IMR-90 (cell line): ENCODE data around the gene TSC22D4. TPM values are rescaled to one million over a fixed set of nuclear protein-coding genes. Genes with fewer than 3 reads are reported as not detected.

Experiments
- ATAC-seq: fragments of 200-7000 bp; cut with Tn5 transposase; 2 replicates; pipeline ENCODE4 v1.9.1; 2020; ENCODE audit warnings: low read depth, mild to moderate bottlenecking, moderate library complexity
- BruUV-seq: library from RNA; stranded (reverse); fragments of 400-500 nt; replicated peaks from 2 replicates; lab custom pipeline; 2021; lab: Mats Ljungman, UMichigan
- CTCF ChIA-PET: fragments of 300-600 bp; formaldehyde crosslinking; extraction: SDS; loops from one replicate; lab custom pipeline; 2021; ENCODE audit warnings: antibody characterized with exemption; lab: Yijun Ruan, JAX
- POLR2A ChIA-PET: fragments of 300-600 bp; sonication (Branson Sonifier 250); formaldehyde crosslinking; loops from one replicate; lab custom pipeline; 2022; ENCODE audit warnings: antibody characterized with exemption; ENCODE audit not compliant: unreplicated experiment; lab: Charles Lee
- DNase-seq: peaks from one replicate; pipeline ENCODE4 v3.0.0; 2013
- H2AFZ ChIP-seq: replicated peaks from 2 replicates; pipeline ENCODE3; 2013; ENCODE audit warnings: low read length, mild to moderate bottlenecking; ENCODE audit not compliant: poor library complexity
- H2AK5ac ChIP-seq: 2 replicates; pipeline ENCODE4 v1.6.1; 2013; ENCODE audit warnings: low read depth, low read length, inconsistent platforms
- H2AK9ac ChIP-seq: replicated peaks from 2 replicates; pipeline ENCODE3; 2013; ENCODE audit warnings: mild to moderate bottlenecking, low read depth, low read length, moderate library complexity; ENCODE audit not compliant: poor library complexity
- H2BK120ac ChIP-seq: 2 replicates; pipeline ENCODE4 v1.6.1; 2013; ENCODE audit warnings: low read depth, low read length, inconsistent platforms
- H2BK15ac ChIP-seq: 3 replicates; pipeline ENCODE4 v1.6.1; 2013; ENCODE audit warnings: low read depth, low read length, inconsistent platforms
- H2BK20ac ChIP-seq: 2 replicates; pipeline ENCODE4 v1.6.1; 2013; ENCODE audit warnings: low read depth, mild to moderate bottlenecking, inconsistent platforms, low read length, moderate library complexity
- H2BK5ac ChIP-seq: 2 replicates; pipeline ENCODE4 v1.6.1; 2013; ENCODE audit warnings: mild to moderate bottlenecking, low read depth, low read length, inconsistent platforms; ENCODE audit not compliant: poor library complexity, severe bottlenecking
- H3K14ac ChIP-seq: replicated peaks from 2 replicates; pipeline ENCODE4 v1.6.1; 2013; ENCODE audit warnings: low read depth, low read length, inconsistent platforms
- H3K18ac ChIP-seq: 2 replicates; pipeline ENCODE4 v1.6.1; 2013; ENCODE audit warnings: low read depth, low read length, control low read depth
- H3K23ac ChIP-seq: 2 replicates; pipeline ENCODE4 v1.6.1; 2013; ENCODE audit warnings: low read depth, low read length, inconsistent platforms
- H3K27ac ChIP-seq: 2 replicates; pipeline ENCODE4 v1.5.1; 2013; ENCODE audit warnings: mild to moderate bottlenecking, control low read depth, low read length; ENCODE audit not compliant: insufficient read depth
- H3K27me3 ChIP-seq: 2 replicates; pipeline ENCODE4 v1.6.1; 2013; ENCODE audit warnings: low read length; ENCODE audit not compliant: control insufficient read depth, insufficient read depth
- H3K36me3 ChIP-seq: 2 replicates; pipeline ENCODE4 v1.6.1; 2013; ENCODE audit warnings: low read length, mixed read lengths; ENCODE audit not compliant: control insufficient read depth, insufficient read depth
- H3K4ac ChIP-seq: 2 replicates; pipeline ENCODE4 v1.6.1; 2013; ENCODE audit warnings: low read depth, low read length, inconsistent platforms
- H3K4me1 ChIP-seq: 2 replicates; pipeline ENCODE4 v1.6.1; 2013; ENCODE audit warnings: low read length, mixed read lengths; ENCODE audit not compliant: control insufficient read depth, insufficient read depth
- H3K4me2 ChIP-seq: 2 replicates; pipeline ENCODE4 v1.6.1; 2013; ENCODE audit warnings: low read depth, mild to moderate bottlenecking, control low read depth, low read length, moderate library complexity
- H3K4me3 ChIP-seq: 2 replicates; pipeline ENCODE4 v1.5.1; 2013; ENCODE audit warnings: low read depth, mild to moderate bottlenecking, control low read depth, low read length, moderate library complexity; ENCODE audit not compliant: insufficient read depth
- H3K56ac ChIP-seq: 2 replicates; pipeline ENCODE4 v1.6.1; 2013; ENCODE audit warnings: low read length, inconsistent platforms; ENCODE audit not compliant: insufficient read depth; ENCODE audit errors: extremely low read depth
- H3K79me1 ChIP-seq, 2 experiments: 2 replicates each; pipeline ENCODE4 v1.6.1; 2013; ENCODE audit warnings: low read length in 2 of 2, inconsistent platforms in 1 of 2, low read depth in 1 of 2
- H3K9ac ChIP-seq: 2 replicates; pipeline ENCODE4 v1.6.1; 2013; ENCODE audit warnings: low read depth, low read length, control low read depth
- H3K9me1 ChIP-seq: 2 replicates; pipeline ENCODE4 v1.6.1; 2013; ENCODE audit warnings: low read length, inconsistent platforms; ENCODE audit not compliant: insufficient read depth
- H3K9me3 ChIP-seq: 2 replicates; pipeline ENCODE4 v1.6.1; 2013; ENCODE audit warnings: low read length; ENCODE audit not compliant: control insufficient read depth, insufficient read depth
- H4K20me1 ChIP-seq: 2 replicates; pipeline ENCODE4 v1.6.1; 2013; ENCODE audit warnings: low read length, inconsistent platforms; ENCODE audit not compliant: insufficient read depth
- H4K5ac ChIP-seq: 2 replicates; pipeline ENCODE4 v1.6.1; 2013; ENCODE audit warnings: mild to moderate bottlenecking, low read depth, low read length, control low read depth
- H4K8ac ChIP-seq, 2 experiments: 2 replicates each; pipeline ENCODE4 v1.6.1; 2013; ENCODE audit warnings: low read depth in 2 of 2, low read length in 2 of 2, control low read depth in 1 of 2, inconsistent platforms in 1 of 2
- H4K91ac ChIP-seq: 2 replicates; pipeline ENCODE4 v1.6.1; 2013; ENCODE audit warnings: low read depth, low read length, inconsistent platforms; ENCODE audit not compliant: insufficient read depth
- BHLHE40 ChIP-seq: fragments of 150-350 bp; IDR thresholded peaks from 2 replicates; pipeline ENCODE4 v1.6.1; 2016; ENCODE audit warnings: mild to moderate bottlenecking, low read depth, low read length
- MXI1 ChIP-seq: IDR thresholded peaks from 2 replicates; pipeline ENCODE4 v1.6.1; 2012; ENCODE audit warnings: low read depth, mild to moderate bottlenecking, low read length, moderate library complexity, borderline replicate concordance
- NFE2L2 ChIP-seq: fragments of 150-350 bp; IDR thresholded peaks from 2 replicates; pipeline ENCODE4 v1.6.1; 2016; ENCODE audit warnings: low read depth, mild to moderate bottlenecking, low read length
- RCOR1 ChIP-seq: IDR thresholded peaks from 2 replicates; pipeline ENCODE4 v1.6.1; 2012; ENCODE audit warnings: mild to moderate bottlenecking, low read length, improper control_type of control experiment; ENCODE audit not compliant: insufficient replicate concordance
- USF2 ChIP-seq: fragments of 150-350 bp; IDR thresholded peaks from 2 replicates; pipeline ENCODE4 v1.6.1; 2017; ENCODE audit warnings: mild to moderate bottlenecking, antibody characterized with exemption, low read length, low read depth
- WGBS, 2 experiments: methylation state at CpG; one replicate each; pipeline versions ENCODE4 v1.1.5 to v1.1.7; 2013; ENCODE audit warnings: missing lambda C conversion rate in 2 of 2; ENCODE audit not compliant: insufficient read length in 1 of 2; ENCODE audit errors: extremely low coverage in 2 of 2; 5-methylcytosine and 5-hydroxymethylcytosine counted together
- dilution Hi-C: fragments of 300-500 bp; cut with HindIII; formaldehyde crosslinking; loops from one replicate; pipeline ENCODE4 v1.14.3; 2018; ENCODE audit warnings: low sequenced_read_pairs; ENCODE audit not compliant: unreplicated experiment
- in situ Hi-C: fragments of 300-500 bp; cut with MboI; formaldehyde crosslinking; loops from 3 replicates; pipeline ENCODE4 v1.14.3; 2019; ENCODE audit warnings: low sequenced_read_pairs, inconsistent platforms, mixed read lengths
- intact Hi-C: fragments of 100-400 bp; cut with micrococcal nuclease; formaldehyde crosslinking; loops from 2 replicates; pipeline ENCODE4 v1.10.0; 2022
- polyA plus RNA-seq, 3 experiments: library from polyadenylated mRNA; depleted of rRNA; stranded (reverse); fragments of >200 nt; gene quantifications; 2 replicates each; pipeline ENCODE4 v1.2.3, GENCODE V29; 2012; ENCODE audit warnings: low replicate concordance in 1 of 3
- total RNA-seq: library from RNA; depleted of rRNA; stranded (reverse); fragments of >200 nt; gene quantifications from 2 replicates; pipeline ENCODE4 v1.2.3, GENCODE V29; 2012

Gene TSC22D4
- total and polyA plus RNA-seq, 2 of the 4 experiments (the other 2 are of a cell fraction), result 9.3 to 29.9 TPM

- no peaks in the 10 kb centered on the region for H3K9me3 ChIP-seq
- intact Hi-C loops, result no loop called here
- H4K8ac ChIP-seq, result peak overlapping the region; percentile 80 to 86
- dilution Hi-C loops, result no loop called here
- H3K27ac ChIP-seq, result peak overlapping the region; percentile 46
- peak overlapping the region; percentile 87 for H2AK5ac ChIP-seq
- no TSS peak for BruUV-seq
- H2BK5ac ChIP-seq, result peak overlapping the region; percentile 9
- H3K27me3 ChIP-seq, result no peaks in the 10 kb centered on the region
- DNase-seq (peak; percentile 74), ATAC-seq (peak; percentile 27)
- H3K4me3 ChIP-seq, result no peak overlapping the region
- H2BK120ac ChIP-seq, result peak overlapping the region; percentile 65
- no peaks in the 10 kb centered on the region for H4K20me1 ChIP-seq
- peak overlapping the region; percentile 84 for H2AFZ ChIP-seq
- H3K56ac ChIP-seq, result no peak overlapping the region
- peak overlapping the region; percentile 38; the same call in 1 of the 3 replicates for H2BK15ac ChIP-seq
- H4K5ac ChIP-seq, result peak overlapping the region; percentile 18
- H4K91ac ChIP-seq, result peak overlapping the region; percentile 40
- H3K36me3 ChIP-seq, result no peaks in the 10 kb centered on the region
- WGBS, 2 experiments, result 38% methylated on average over 4 of the region's 14 CpGs; no CpG with 5 or more reads in 1 of the 2 experiments
- H3K4me1 ChIP-seq, result peaks cover 25% of the 10 kb centered on the region
- H3K23ac ChIP-seq, result peak overlapping the region; percentile 67; the same call in 1 of the 2 replicates
- ChIA-PET CTCF (interaction anchor here (1.0 kb wide), 1 partner anchor 20 kb away, joined by 5 read pairs; the partner anchor contains the start of gene SPACDR), POLR2A (interaction anchor here (1.0 to 1.4 kb wide), 2 partner anchors 13 to 16 kb away, joined by 3 to 5 read pairs; partner anchors contain the start of gene ZCWPW1)
- no peak overlapping the region for H3K9ac ChIP-seq
- in situ Hi-C loops, result loop anchor here (25.0 kb wide), 1 partner anchor 668 kb away; no protein-coding TSS in a partner anchor
- H3K18ac ChIP-seq, result peak overlapping the region; percentile 76
- H3K14ac ChIP-seq, result peak overlapping the region; percentile 47
- TF ChIP-seq BHLHE40, result peak; percentile 89
- no peak for TF ChIP-seq RCOR1
- peak; percentile 66 for TF ChIP-seq USF2
- no peak for TF ChIP-seq MXI1
- TF ChIP-seq NFE2L2, result peak; percentile 27; the same call in 1 of the 2 replicates
- H2BK20ac ChIP-seq, result peak overlapping the region; percentile 57
- peak overlapping the region; percentile 73 for H3K4ac ChIP-seq
- H3K9me1 ChIP-seq, result peaks cover 30% of the 10 kb centered on the region
- no peak overlapping the region for H3K4me2 ChIP-seq
- peak overlapping the region; percentile 84 for H2AK9ac ChIP-seq
- H3K79me1 ChIP-seq, result peaks cover 0 to 10% of the 10 kb centered on the region in 2 experiments; a peak in 2 of 4 replicates
Observed at GRCh38 chr7:100444311-100445278, 34.4 kb downstream of the TSC22D4 start.
